GM12878 (cell line): ENCODE results near the gene AKNA. TPM values are rescaled to one million over a fixed set of nuclear protein-coding genes. Genes with fewer than 3 reads are reported as not detected.
A peak's percentile ranks its signal among the peaks of the same experiment; 100 is the strongest.

Source experiments
- ATF7 ChIP-seq: fragments of 450-650 bp; IDR thresholded peaks from 2 replicates; pipeline ENCODE4 v1.6.1; 2016; ENCODE audit warnings: low read depth, mild to moderate bottlenecking
- CEBPB ChIP-seq, 2 experiments: fragments of 150-350 bp in 1 of 2; IDR thresholded peaks; 2 replicates each; pipeline ENCODE4 v1.6.1; 2012 to 2014; ENCODE audit warnings: low read depth in 2 of 2, low read length in 2 of 2, borderline replicate concordance in 1 of 2, inconsistent platforms in 1 of 2
- EGR1 ChIP-seq, 2 experiments: IDR thresholded peaks; 1 replicate in 1 of 2; 2 replicates in 1 of 2; pipeline ENCODE4 v1.6.1; 2011 to 2012; ENCODE audit warnings: low read depth in 2 of 2, low read length in 2 of 2, borderline replicate concordance in 1 of 2, mild to moderate bottlenecking in 1 of 2, moderate library complexity in 1 of 2
- EP300 ChIP-seq, 2 experiments: fragments of 150-350 bp in 1 of 2; IDR thresholded peaks; 2 replicates each; pipeline ENCODE4 v1.6.1; 2011 to 2012; ENCODE audit warnings: low read depth in 2 of 2, low read length in 2 of 2, borderline replicate concordance in 1 of 2, improper control_type of control experiment in 1 of 2, inconsistent platforms in 1 of 2; ENCODE audit not compliant: control insufficient read depth in 1 of 2
- ESRRA ChIP-seq: IDR thresholded peaks from 2 replicates; pipeline ENCODE4 v1.6.1; 2012; ENCODE audit warnings: mild to moderate bottlenecking, low read length, improper control_type of control experiment
- FOS ChIP-seq: IDR thresholded peaks from 3 replicates; pipeline ENCODE4 v1.6.1; 2011; ENCODE audit warnings: borderline replicate concordance; ENCODE audit not compliant: insufficient read length; ENCODE audit errors: extremely low read depth
- IKZF2 ChIP-seq, 2 experiments: fragments of 450-650 bp; IDR thresholded peaks; 2 replicates each; pipeline ENCODE4 v1.6.1; 2017; ENCODE audit warnings: mild to moderate bottlenecking in 2 of 2, moderate library complexity in 2 of 2
- MEF2A ChIP-seq: IDR thresholded peaks from 2 replicates; pipeline ENCODE4 v1.6.1; 2011; ENCODE audit warnings: low read depth, mild to moderate bottlenecking, low read length, moderate library complexity; ENCODE audit not compliant: insufficient read depth
- MEF2B ChIP-seq: fragments of 450-650 bp; IDR thresholded peaks from 2 replicates; pipeline ENCODE4 v1.6.1; 2018; ENCODE audit warnings: mild to moderate bottlenecking, moderate library complexity; ENCODE audit not compliant: partially characterized antibody, poor library complexity, severe bottlenecking
- POLR2AphosphoS2 ChIP-seq: IDR thresholded peaks from 2 replicates; pipeline ENCODE4 v1.6.1; 2011; ENCODE audit warnings: low read depth, mild to moderate bottlenecking, low read length, improper control_type of control experiment, moderate library complexity
- RB1 ChIP-seq: fragments of 450-650 bp; formaldehyde crosslinking; IDR thresholded peaks from 2 replicates; pipeline ENCODE4 v1.6.1; 2017; ENCODE audit warnings: mild to moderate bottlenecking, borderline replicate concordance
- RELA ChIP-seq: fragments of 450-650 bp; IDR thresholded peaks from 2 replicates; pipeline ENCODE4 v1.8.0; 2014; ENCODE audit warnings: borderline replicate concordance; ENCODE audit not compliant: partially characterized antibody
- RUNX3 ChIP-seq: IDR thresholded peaks from 2 replicates; pipeline ENCODE4 v1.6.1; 2012; ENCODE audit warnings: low read length, inconsistent platforms
- SMC3 ChIP-seq: IDR thresholded peaks from 2 replicates; pipeline ENCODE4 v1.6.1; 2011; ENCODE audit warnings: low read length, improper control_type of control experiment, borderline replicate concordance
- SUPT20H ChIP-seq: IDR thresholded peaks from 2 replicates; pipeline ENCODE4 v1.6.1; 2011; ENCODE audit warnings: low read depth, mild to moderate bottlenecking, low read length, moderate library complexity, borderline replicate concordance; ENCODE audit not compliant: control insufficient read depth
- TAF1 ChIP-seq: IDR thresholded peaks from 2 replicates; pipeline ENCODE4 v1.6.1; 2011; ENCODE audit warnings: mild to moderate bottlenecking, low read depth, low read length, borderline replicate concordance
- TCF12 ChIP-seq: IDR thresholded peaks from 2 replicates; pipeline ENCODE4 v1.6.1; 2011; ENCODE audit warnings: low read depth, mild to moderate bottlenecking, low read length
- TCF3 ChIP-seq: IDR thresholded peaks from 2 replicates; pipeline ENCODE4 v1.6.1; 2012; ENCODE audit warnings: low read depth, mild to moderate bottlenecking, low read length, borderline replicate concordance; ENCODE audit not compliant: insufficient read depth
- polyA plus RNA-seq, 11 experiments: library from polyadenylated mRNA; depleted of rRNA in 4 of 11; unstranded in 6 of 11; stranded (reverse) in 5 of 11; fragments of >200 nt; fragmentation: Nextera tagmentation in 4 of 11; fragmentation: Illumina TruSeq in 1 of 11; extraction: Ambion mirVana in 4 of 11; extraction: Trizol in 1 of 11; gene quantifications; 1 replicate in 1 of 11; 2 replicates in 10 of 11; pipeline versions ENCODE4 v1.2.1 to v1.2.3, GENCODE V29; 2011 to 2016; ENCODE audit warnings: inconsistent platforms in 2 of 11, missing spikeins in 2 of 11, low read depth in 1 of 11
- total RNA-seq, 4 experiments: library from RNA; depleted of rRNA in 3 of 4; stranded (reverse); fragments of >200 nt in 3 of 4; fragmentation: Illumina TruSeq in 1 of 4; extraction: Trizol in 1 of 4; gene quantifications; 2 replicates each; pipeline versions ENCODE4 v1.2.1 to v1.2.3, GENCODE V29; 2013 to 2021
- TF ChIP-seq, protein P1 (sequence below): fragments of 450-650 bp; IDR thresholded peaks from 2 replicates; pipeline ENCODE4 v1.6.1; 2017; ENCODE audit warnings: mild to moderate bottlenecking, moderate library complexity
- TF ChIP-seq, protein P2 (sequence below): fragments of 450-650 bp; IDR thresholded peaks from 2 replicates; pipeline ENCODE4 v1.6.1; 2017; ENCODE audit warnings: low read depth, mild to moderate bottlenecking, moderate library complexity
- TF ChIP-seq, protein P3 (sequence below): fragments of 450-650 bp; IDR thresholded peaks from 2 replicates; pipeline ENCODE4 v1.6.1; 2018; ENCODE audit warnings: mild to moderate bottlenecking, low read depth, moderate library complexity; ENCODE audit not compliant: partially characterized antibody

The AKNA gene
- total and polyA plus RNA-seq, 10 of the 15 experiments (the other 5 are each of a cell fraction or from before 2014, with no cell fraction given) = 1.6 to 132 (median 35.3) TPM

DNA sequence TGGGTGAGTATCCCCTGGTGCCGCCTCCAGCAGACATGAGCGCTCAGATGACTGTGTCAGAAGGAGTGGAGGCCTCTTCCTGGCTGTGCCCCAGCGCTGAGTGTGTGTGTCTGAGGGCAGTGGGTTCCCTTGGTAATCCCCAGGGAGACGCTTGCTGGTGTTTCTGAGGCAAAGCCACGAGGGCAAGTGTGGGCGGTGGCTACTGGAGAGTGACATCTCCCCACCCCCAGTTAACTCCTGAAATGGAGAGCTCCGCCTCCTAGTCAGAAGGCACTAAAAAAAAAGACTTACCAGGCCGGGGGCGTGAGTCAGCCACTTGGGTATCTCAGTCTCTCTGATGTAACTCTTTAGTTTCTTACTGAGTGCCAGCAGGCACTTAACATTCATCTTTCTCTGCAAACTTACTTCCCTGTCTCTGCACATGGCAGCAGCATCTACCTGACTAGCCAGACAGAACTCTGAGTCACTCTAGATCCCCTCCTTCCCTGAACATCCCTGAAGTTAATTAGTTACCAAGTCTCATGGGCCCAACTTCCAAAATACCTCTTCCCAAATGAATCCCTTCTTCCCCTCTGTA is 38.8 kb downstream of the AKNA start (continued):
- TF ChIP-seq MEF2A (peak; percentile 60; the same call in 1 of the 2 replicates), IKZF2 (IDR thresholded peaks at IDR 0.05) (peak; percentile 62 to 70; a peak in 2 of 4 replicates), SUPT20H (no peak), POLR2AphosphoS2 (peak; percentile 60; the same call in 1 of the 2 replicates), ATF7 (peak; percentile 86), CEBPB (IDR thresholded peaks at IDR 0.05; ENCODE audit: borderline replicate concordance in 1 of 2, low read depth in 2 of 2, low read length in 2 of 2) (no peak), MEF2B (peak; percentile 99), RUNX3 (peak; percentile 85), FOS (no peak), RELA (peak; percentile 41), ESRRA (no peak), SMC3 (0 out of 2 replicates have a peak, but pooled peaks have one; percentile 5), EP300 (IDR thresholded peaks at IDR 0.05; ENCODE audit: borderline replicate concordance in 1 of 2, control insufficient read depth in 1 of 2, low read depth in 2 of 2, low read length in 2 of 2) (peak; percentile 65 to 75), TCF3 (no peak), TAF1 (no peak), RB1 (no peak), TCF12 (0 out of 2 replicates have a peak, but pooled peaks have one; percentile 28), EGR1 (IDR thresholded peaks at IDR 0.05; ENCODE audit: borderline replicate concordance in 1 of 2, low read depth in 2 of 2, low read length in 2 of 2) (peak in 1 of 2 experiments; percentile 76; a peak in 2 of 3 replicates)
- TF ChIP-seq, protein P1, sequence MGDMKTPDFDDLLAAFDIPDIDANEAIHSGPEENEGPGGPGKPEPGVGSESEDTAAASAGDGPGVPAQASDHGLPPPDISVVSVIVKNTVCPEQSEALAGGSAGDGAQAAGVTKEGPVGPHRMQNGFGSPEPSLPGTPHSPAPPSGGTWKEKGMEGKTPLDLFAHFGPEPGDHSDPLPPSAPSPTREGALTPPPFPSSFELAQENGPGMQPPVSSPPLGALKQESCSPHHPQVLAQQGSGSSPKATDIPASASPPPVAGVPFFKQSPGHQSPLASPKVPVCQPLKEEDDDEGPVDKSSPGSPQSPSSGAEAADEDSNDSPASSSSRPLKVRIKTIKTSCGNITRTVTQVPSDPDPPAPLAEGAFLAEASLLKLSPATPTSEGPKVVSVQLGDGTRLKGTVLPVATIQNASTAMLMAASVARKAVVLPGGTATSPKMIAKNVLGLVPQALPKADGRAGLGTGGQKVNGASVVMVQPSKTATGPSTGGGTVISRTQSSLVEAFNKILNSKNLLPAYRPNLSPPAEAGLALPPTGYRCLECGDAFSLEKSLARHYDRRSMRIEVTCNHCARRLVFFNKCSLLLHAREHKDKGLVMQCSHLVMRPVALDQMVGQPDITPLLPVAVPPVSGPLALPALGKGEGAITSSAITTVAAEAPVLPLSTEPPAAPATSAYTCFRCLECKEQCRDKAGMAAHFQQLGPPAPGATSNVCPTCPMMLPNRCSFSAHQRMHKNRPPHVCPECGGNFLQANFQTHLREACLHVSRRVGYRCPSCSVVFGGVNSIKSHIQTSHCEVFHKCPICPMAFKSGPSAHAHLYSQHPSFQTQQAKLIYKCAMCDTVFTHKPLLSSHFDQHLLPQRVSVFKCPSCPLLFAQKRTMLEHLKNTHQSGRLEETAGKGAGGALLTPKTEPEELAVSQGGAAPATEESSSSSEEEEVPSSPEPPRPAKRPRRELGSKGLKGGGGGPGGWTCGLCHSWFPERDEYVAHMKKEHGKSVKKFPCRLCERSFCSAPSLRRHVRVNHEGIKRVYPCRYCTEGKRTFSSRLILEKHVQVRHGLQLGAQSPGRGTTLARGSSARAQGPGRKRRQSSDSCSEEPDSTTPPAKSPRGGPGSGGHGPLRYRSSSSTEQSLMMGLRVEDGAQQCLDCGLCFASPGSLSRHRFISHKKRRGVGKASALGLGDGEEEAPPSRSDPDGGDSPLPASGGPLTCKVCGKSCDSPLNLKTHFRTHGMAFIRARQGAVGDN = peak; percentile 75
- TF ChIP-seq, protein P2, sequence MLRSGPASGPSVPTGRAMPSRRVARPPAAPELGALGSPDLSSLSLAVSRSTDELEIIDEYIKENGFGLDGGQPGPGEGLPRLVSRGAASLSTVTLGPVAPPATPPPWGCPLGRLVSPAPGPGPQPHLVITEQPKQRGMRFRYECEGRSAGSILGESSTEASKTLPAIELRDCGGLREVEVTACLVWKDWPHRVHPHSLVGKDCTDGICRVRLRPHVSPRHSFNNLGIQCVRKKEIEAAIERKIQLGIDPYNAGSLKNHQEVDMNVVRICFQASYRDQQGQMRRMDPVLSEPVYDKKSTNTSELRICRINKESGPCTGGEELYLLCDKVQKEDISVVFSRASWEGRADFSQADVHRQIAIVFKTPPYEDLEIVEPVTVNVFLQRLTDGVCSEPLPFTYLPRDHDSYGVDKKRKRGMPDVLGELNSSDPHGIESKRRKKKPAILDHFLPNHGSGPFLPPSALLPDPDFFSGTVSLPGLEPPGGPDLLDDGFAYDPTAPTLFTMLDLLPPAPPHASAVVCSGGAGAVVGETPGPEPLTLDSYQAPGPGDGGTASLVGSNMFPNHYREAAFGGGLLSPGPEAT = peak; percentile 83; the same call in 1 of the 2 replicates
- TF ChIP-seq, protein P3, sequence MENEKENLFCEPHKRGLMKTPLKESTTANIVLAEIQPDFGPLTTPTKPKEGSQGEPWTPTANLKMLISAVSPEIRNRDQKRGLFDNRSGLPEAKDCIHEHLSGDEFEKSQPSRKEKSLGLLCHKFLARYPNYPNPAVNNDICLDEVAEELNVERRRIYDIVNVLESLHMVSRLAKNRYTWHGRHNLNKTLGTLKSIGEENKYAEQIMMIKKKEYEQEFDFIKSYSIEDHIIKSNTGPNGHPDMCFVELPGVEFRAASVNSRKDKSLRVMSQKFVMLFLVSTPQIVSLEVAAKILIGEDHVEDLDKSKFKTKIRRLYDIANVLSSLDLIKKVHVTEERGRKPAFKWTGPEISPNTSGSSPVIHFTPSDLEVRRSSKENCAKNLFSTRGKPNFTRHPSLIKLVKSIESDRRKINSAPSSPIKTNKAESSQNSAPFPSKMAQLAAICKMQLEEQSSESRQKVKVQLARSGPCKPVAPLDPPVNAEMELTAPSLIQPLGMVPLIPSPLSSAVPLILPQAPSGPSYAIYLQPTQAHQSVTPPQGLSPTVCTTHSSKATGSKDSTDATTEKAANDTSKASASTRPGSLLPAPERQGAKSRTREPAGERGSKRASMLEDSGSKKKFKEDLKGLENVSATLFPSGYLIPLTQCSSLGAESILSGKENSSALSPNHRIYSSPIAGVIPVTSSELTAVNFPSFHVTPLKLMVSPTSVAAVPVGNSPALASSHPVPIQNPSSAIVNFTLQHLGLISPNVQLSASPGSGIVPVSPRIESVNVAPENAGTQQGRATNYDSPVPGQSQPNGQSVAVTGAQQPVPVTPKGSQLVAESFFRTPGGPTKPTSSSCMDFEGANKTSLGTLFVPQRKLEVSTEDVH = no peak
